Gastrocnemius medialis (tissue), 4 donors: ENCODE data around the gene FBXL14.

ENCODE experiments used
- POLR2A ChIP-seq, 2 donors: fragments of 450-650 bp; IDR thresholded peaks; one replicate each; pipeline ENCODE4 v1.6.1; 2017; ENCODE audit warnings: antibody characterized with exemption in 2 of 2, mild to moderate bottlenecking in 2 of 2, moderate library complexity in 2 of 2
- TF ChIP-seq, protein P1 (sequence below), 5 experiments: fragments of 450-650 bp in 3 of 5; fragments of 200-600 bp in 2 of 5; sonication (generic) in 2 of 5; IDR thresholded peaks in 4 of 5; conservative IDR thresholded peaks in 1 of 5; 1 replicate in 4 of 5; 2 replicates in 1 of 5; pipeline ENCODE4 v1.5.1; 2016 to 2019; ENCODE audit warnings: antibody characterized with exemption in 5 of 5, mild to moderate bottlenecking in 3 of 5, moderate library complexity in 3 of 5

DNA sequence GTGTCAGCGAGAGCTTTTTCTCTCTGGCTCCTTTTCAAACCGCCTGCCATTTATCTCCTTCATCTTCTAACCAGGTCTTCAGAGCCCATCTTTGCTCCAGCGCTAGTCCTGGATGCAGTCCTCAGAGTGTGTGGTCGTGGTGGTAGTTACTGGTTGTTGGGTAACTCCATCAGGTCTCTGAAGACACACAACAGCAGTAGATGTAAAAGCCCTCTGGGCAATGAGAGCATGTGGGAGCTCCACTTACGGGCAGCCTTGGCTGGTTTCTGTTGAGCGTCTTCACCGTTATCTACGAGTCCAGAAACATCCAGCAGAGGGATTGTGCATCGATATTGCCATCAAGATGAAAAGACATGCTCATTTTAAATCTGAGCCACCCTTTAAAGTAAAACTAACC is 61.2 kb downstream of the FBXL14 start:
- TF ChIP-seq, protein P1, sequence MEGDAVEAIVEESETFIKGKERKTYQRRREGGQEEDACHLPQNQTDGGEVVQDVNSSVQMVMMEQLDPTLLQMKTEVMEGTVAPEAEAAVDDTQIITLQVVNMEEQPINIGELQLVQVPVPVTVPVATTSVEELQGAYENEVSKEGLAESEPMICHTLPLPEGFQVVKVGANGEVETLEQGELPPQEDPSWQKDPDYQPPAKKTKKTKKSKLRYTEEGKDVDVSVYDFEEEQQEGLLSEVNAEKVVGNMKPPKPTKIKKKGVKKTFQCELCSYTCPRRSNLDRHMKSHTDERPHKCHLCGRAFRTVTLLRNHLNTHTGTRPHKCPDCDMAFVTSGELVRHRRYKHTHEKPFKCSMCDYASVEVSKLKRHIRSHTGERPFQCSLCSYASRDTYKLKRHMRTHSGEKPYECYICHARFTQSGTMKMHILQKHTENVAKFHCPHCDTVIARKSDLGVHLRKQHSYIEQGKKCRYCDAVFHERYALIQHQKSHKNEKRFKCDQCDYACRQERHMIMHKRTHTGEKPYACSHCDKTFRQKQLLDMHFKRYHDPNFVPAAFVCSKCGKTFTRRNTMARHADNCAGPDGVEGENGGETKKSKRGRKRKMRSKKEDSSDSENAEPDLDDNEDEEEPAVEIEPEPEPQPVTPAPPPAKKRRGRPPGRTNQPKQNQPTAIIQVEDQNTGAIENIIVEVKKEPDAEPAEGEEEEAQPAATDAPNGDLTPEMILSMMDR (IDR thresholded peaks at IDR 0.05 in 4 of 5, conservative IDR thresholded peaks at IDR 0.05 in 1 of 5), result no peak
- no peak for TF ChIP-seq POLR2A (IDR thresholded peaks at IDR 0.05)
